AG20443 (cell line): ENCODE data around the gene ZNF580.

Experiments used
- DNase-seq: peaks from one replicate; pipeline ENCODE4 v3.0.0; 2012; ENCODE audit warnings: low spot score, mixed read lengths

ZNF580 gene, protein sequence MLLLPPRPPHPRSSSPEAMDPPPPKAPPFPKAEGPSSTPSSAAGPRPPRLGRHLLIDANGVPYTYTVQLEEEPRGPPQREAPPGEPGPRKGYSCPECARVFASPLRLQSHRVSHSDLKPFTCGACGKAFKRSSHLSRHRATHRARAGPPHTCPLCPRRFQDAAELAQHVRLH

DNA sequence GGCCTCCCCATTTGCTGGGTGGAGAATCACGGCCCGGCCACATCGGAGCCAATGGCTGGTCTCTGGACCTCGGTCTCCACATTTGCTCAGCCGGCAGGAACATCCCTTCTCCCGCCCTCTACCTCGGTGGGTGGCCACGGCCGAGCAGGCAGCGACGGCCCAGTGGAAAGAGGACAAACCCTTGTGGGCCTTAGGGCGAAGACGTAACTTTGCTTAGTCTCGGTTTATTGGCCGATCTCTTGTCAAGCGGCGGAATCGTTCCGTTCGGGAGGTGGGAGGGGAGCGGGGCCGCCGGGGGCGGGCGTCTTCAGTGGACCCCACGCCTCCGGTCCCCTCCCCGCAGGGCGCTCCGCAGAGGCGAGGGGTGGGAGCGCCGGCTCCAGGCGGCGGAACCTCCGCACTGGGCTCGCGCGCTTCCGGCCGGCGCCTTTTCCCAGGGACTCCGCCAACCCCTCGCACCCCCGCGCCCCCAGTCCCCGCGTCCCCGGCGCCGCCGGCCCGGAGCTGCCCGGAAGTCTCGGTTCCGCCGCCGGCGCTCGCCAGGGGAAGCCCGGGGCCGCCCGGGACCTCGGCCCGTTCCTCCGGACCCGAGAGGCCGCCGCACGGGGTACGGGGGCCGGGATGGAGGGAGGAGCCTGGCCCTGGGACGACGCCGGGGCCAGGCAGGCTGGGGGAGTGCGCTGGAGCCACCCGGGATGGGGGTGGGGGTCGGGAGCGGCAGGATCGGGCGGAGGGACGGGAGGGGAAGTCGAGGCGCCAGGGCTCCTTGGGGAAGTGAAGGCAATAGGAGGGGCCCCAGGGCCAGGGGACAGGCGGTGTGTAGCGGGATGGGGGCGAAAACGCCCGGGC lies at the start of gene ZNF580:
ZNF580 (plus strand) TSS at position 426 of the 849 bp plus-strand sequence. CDS start 1,507 bp downstream, outside the sequence.
- DNase-seq, result peak; percentile 82

DNA sequence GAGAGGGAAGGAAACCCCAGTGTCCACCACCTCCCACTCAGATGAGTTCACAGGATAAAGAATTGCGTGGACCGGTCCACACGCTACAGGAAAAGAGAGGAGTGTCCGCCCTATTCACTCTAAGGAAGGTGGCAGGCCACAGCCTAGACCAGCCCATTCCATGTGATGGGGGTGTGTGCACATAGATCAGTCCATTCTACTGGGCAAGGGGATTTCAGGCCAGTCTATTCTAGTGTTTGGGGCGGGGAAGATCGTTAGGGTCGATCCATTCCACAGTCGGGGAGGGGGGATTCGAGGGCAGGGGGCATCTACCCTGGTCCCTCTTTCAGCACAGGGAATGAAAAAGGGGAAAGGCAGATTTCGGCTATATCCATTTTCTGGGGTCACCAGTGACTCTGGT lies 49.2 kb upstream of the ZNF580 start:
- DNase-seq, result no peak

DNA sequence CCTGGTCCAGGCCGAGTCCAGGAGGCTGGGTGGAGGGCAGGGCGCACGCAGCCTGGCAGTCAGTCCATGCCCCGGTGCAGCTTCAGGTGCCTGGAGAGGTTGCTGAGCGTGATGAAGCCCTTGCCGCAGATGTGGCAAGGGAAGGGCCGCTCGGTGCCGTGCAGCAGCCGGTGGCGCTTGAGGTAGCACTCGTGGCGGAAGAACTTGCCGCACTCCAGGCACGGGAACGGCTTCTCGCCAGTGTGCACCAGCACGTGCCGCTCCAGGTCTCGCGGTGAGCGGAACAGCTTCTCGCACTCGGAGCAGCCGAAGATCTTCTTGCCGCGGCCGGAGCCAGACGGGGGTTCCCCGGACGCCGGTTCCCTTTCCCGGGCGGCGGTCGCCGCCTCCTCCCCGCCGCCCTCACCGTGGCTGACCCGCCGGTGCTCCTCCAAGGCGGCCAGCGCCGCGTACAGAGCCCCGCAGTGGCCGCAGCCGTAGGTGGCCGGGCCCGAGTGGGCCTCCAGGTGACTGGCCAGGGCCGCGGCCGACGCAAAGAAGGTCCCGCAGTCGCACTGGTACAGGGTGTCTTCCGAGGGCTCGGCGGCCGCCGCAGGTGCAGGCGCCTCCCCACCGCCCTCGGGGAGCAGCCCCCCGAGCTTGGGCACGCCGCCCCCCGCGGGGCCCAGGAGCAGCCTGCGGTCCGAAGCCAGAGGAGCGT lies 48.3 kb upstream of the ZNF580 start:
- no peak for DNase-seq

DNA sequence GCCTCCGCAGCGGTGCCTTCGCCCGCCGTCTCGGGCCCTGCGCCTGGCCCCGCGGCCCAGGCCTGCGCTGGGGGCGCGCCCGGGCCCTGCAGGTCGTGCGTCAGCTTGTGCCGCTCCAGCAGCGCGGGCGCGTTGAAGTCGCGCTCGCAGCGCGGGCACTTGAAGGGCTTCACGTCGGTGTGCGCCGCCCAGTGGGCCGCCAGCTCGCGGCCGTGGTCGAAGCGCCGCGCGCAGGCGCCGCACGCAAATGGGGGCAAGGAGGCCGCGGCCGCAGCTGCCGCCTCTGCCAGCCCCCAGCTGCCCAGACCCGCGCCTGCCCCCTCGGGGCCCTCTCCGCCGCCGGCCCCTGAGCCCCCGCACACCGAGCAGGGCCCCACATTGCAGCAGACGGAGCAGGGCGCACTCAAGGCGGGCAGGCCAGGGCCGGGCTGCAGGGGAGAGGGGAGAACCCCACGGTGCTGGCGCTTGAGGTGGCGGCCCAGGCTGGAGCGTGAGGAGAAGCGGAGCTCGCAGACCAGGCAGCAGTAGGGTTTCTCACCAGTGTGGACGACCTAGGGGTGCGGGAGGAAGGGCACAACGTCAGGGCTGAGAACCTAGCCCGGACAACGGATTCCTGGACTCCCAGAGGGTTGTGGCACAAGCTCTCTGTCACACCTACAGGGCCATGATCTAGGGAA lies 47.6 kb upstream of the ZNF580 start:
- DNase-seq, result no peak

DNA sequence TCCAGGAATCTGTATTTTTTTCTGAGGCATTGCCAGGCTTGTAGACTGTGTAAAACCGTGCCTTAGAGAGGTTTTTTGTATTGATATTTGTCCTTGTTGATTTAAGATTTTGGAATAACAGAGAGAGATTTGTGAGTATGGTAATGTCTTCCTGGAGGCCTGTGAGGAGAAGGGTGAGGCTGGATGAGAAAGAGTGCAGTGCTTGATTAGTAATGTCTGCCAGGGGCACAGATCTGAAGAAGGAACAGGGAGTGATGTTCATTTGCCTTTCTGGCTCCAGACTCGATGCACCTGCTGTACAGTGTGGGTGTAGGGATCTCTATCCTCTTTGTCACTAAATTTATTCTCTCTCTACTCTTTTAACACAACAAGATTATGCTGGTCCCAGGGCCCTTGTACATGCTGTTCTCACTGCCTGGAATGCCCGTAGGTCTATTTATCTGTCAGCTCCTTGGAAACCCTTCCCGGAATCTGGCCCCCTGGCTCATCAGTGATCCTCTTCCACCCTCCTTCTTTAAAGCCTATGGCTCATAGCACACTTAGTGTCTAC lies 45.7 kb upstream of the ZNF580 start:
- no peak for DNase-seq

DNA sequence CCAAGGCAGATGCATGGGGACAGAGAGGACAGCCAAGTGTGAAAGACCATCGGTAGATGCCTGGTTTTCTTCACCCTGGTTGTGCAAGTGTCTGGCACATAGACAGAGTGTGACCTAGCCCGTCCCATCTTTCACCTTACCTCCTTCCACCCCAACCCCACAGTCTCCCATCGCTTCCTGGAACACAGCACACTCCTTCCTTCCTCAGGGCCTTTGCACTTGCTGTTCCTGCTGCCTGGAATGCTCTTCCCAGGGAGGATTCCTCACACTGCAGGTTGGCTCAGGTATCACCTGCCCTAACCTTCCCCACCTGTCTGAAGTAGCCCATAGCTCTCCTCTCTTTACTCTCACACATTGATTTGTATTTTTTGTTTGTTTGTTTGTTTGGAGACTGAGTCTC lies 44.5 kb upstream of the ZNF580 start:
- DNase-seq, result no peak

DNA sequence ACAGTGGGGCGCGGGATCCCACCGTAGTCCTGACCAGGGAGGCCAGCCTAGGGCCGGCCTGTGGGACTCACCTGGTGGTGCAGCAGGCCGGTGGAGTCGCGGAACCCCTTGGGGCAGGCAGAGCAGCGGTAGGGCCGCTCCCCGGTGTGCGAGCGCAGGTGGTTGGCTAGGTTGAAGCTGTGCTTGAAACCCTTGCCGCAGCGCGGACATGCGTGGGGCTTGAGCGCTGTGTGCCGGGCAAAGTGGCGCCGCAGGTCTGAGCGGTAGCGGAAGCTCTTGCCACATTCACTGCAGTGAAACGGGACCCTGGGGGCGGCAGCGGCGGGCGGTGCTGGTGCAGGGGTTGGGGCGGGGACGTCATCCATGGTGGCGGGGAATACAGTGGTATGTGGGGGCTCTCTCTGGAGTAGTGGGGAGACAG lies 43.3 kb upstream of the ZNF580 start:
- no peak for DNase-seq

DNA sequence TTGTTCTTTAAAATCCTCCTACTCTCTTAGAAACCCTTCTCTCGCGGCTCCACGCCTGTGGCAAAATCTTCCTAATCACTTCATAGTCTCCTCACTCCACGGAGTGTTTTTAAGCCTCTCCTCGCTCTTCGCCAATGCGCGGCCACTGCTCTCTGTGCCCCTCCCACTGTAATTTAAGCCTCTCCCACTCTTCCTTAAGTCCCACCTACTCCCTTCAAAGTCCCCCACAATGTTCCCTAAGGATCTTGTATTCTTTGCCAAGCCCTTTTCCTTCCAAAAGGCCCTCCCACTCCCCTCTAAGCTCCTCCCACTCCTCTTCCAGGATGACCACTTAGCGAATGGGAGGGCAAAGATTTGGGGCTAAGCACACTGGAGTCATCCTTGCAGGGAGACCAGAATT lies 42.8 kb upstream of the ZNF580 start:
- no peak for DNase-seq

DNA sequence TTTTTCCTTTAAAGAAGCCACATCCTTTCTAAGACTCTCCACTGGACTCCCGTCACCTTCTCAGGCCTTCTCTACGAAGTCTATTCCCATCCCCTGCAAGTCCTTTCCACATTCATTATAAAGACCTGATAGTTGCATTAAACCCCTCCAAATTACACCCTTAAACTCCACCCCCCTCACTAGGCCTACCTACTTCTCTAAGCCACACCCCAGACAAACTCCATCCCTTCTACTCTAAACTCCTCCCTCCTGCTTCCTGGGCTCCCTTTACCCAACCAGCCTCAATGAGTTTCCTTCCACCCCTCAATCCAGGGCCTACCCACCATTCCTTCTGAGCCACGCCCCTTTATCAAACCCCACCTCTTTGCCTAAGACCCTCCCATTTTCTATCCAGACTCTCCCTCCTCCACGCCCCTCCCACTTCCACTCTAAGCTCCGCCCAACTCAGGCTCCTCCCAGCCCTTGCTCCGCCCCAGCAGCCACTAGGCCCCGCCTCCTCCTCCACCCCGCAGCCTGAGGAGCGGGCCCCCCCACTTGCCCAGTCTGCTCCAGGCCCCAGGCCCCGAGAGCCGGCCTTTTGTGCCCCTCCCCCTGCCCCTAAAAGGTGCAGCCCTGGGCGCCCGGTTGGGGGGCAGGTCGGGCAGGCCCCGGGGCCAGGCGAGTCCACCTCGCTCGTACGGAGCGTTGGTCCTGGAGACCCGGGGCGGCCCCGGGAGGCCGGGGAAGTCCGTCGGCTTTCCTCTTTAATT lies 41.9 kb upstream of the ZNF580 start:
- peak; percentile 90 for DNase-seq

DNA sequence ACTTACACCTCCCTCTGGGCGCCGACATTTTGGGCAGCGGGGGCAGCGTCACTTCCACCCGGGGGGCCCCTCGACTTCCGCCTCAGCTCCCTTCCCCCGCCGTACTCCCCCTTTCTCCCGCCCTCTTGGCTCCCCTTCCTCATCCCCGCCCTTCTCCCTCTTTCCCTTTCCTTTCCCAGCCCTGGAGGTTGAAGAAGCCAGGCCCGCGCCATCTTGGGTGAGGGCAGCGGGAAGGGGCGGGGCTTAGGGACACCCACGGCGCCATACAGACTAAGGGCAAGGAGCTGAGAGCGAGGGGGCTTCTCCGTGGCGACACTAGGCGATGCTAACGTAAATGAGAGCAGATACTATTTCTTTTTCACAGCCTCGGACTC lies 41.3 kb upstream of the ZNF580 start, which contains the start of gene FIZ1:
FIZ1 (minus strand) TSS at position 50 of the 374 bp plus-strand sequence. CDS start 1,652 bp downstream, outside the sequence.
- peak; percentile 92 for DNase-seq

DNA sequence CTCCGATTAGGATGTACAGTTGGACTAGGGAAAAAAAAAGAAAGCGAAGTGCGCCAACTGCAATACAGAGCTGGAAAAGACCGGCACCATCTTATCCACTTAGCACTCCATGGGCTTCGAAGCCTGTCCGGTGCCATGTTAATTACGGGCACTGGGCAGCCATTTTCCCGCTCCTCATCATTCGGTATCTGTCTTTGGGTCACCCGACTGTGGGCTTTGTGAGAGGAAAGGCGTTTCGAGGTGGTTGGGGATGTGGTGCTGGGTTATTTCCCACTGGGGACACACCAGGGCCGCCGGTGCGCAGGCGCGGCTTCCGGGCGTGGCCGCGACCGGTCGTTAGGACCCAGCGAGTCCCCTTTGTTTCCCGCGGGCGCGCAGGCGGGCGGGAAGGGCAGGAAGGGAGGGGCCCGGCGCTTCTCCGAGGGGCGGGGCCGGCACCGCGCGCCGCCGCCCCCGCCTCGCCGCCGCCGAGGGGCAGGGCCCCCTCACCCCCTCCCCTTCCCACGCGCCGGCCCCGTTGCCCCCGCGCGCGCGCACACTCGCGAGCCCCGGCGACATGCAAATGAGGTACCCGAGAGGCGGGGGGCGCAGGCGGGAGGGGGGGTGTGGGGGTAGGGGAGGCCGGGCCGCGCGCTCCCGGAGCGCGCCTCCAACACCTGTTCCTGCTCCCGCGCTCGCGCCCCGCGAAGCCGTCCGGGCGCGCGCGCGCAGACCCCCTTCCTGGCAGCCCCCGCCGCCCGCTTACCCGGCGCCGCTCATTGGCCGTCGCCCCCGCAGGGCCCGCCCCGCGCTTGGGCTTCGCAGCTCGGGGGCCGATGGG lies 40.8 kb upstream of the ZNF580 start, which contains the start of gene ZNF524:
ZNF524 (plus strand) TSS at position 447 of the 820 bp plus-strand sequence. CDS start 1,825 bp downstream, outside the sequence.
- DNase-seq, result peak; percentile 89

DNA sequence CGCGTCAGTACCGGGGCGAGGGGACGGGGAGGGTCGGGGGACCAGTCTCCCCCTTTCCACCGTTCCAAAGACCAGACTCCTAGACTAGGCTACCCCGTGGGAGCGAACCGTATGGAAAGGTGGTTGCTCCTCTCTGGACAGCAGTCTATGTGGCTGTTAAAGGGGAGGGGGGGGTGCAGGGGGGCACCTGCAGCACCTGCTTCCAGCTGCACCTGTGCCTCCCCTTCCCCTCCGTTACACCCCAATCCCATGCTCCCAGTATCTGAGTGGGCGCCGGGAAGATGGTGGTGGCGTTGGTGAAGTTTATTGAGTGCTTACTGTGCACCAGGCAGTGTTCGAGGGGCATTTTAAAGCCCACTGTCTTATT lies 40.2 kb upstream of the ZNF580 start:
- no peak for DNase-seq

DNA sequence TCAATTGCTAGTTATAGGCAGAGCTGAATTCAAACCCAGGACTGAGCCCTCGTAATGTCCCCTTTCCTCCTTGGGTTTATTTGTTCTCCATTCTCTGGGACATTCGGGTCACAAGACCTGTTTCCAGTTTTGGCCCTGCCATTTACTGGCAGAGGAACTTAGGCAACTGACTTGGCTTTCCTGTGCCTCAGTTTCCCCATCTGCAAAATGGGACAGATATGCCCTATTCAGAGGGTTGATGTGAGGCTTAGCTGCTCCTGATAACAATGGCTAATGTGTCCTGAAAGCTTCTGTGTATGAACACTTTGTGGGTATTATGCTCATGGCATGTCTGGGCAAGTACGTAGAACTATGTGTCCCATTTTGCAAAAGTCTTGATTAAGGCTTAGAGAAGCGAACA lies 39.7 kb upstream of the ZNF580 start:
- DNase-seq, result no peak

DNA sequence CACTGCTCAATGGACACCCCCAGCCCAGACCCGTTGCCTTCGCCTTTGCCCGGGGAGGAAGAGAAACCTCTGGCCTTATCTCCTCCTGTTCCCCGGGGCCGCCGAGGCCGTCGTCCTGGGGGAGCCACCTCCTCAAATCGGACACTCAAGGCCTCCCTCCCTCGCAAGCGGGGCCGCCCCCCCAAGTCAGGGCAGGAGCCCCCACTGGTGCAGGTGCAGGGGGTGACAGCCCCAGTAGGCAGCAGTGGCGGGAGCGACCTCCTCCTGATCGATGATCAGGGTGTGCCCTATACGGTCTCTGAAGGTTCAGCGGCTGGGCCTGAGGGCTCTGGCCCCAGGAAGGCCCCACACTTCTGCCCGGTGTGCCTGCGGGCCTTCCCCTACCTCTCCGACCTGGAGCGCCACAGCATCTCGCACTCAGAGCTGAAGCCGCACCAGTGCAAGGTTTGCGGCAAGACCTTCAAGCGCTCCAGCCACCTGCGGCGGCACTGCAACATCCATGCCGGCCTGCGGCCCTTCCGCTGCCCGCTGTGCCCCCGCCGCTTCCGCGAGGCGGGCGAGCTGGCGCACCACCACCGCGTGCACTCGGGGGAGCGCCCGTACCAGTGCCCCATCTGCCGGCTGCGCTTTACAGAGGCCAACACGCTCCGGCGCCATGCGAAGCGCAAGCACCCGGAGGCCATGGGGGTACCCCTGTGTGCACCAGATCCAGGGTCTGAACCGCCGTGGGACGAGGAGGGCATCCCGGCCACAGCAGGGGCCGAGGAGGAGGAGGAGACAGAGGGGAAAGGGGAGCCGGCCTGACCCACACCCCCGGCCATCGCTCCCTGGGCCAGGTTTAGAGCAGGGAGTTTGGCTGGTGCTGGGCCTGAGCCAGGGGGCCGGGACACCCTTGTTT lies 38.4 kb upstream of the ZNF580 start:
- no peak for DNase-seq

DNA sequence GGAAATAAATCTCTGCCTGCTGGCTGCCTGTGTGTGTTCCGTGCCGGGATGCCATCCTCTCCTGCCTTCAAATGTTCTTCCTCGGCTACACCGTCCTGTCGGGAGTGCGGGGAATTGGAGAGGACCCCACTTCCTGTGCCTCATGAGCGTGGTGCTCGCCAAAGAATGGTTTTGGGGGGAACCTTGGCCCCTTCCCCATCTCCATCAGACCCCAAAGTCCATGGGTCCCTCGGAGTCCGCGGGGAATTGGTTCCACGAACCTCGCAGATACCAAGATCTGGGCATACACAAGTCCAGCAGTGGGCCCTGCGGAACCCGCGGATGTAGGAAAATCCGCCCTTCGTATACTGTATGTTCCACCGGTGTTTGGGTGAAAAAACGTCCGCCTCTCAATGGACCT lies 37.7 kb upstream of the ZNF580 start:
- DNase-seq, result no peak

DNA sequence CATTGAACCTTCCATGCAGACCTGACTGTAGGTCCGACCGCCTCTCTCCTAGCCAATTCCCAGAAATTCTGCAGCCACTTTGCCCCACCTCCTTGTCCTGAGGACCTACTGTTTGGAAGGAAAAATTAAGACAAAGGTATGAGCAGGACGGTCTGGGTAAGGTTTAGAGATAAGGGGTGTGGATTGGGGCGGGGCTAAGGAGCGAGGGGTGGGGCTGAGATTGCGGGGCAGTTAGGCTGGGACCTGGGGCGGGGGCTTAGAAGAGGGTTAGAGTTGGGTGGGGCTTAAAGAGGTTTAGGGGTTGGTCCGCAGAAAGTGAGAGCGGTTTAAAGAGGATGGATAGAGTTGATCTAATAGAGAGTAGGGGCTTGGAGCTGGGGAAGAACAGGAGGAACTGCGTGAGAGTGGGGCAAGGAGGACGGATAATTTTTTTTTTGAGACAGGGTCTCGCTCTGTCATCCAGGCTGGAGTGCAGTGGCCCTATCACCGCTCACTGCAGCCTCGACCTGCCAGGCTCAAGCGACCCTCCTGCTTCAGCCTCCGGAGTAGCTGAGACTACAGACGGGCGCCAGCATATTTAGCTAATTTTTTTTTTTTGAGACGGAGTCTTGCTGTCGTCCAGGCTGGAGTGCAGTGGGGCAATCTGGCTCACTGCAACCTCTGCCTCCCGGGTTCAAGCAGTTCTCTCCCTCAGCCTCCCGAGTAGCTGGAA lies 37.1 kb upstream of the ZNF580 start:
- DNase-seq, result no peak

DNA sequence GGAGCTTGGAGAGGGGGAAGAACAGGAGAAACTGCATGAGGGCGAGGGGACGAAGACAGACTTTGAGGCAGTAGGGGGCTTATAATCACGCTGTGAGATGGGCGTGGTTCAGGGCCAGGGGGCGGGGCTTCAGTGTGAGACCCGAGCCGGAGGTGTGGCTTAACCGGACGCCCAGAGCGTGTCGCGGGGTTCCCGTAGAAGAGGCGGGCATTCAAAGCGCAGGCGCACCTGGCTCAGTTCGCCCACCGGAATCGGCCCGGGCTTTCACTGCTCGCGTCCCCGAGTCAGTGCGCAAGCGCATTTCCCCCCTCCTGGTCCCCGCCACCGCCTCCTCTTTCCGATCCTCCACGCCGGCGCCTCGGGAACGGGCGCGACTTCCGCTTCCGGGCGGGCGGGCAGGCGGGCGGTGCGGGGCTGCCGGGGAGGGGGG lies 35.6 kb upstream of the ZNF580 start:
- peak; percentile 97 for DNase-seq

DNA sequence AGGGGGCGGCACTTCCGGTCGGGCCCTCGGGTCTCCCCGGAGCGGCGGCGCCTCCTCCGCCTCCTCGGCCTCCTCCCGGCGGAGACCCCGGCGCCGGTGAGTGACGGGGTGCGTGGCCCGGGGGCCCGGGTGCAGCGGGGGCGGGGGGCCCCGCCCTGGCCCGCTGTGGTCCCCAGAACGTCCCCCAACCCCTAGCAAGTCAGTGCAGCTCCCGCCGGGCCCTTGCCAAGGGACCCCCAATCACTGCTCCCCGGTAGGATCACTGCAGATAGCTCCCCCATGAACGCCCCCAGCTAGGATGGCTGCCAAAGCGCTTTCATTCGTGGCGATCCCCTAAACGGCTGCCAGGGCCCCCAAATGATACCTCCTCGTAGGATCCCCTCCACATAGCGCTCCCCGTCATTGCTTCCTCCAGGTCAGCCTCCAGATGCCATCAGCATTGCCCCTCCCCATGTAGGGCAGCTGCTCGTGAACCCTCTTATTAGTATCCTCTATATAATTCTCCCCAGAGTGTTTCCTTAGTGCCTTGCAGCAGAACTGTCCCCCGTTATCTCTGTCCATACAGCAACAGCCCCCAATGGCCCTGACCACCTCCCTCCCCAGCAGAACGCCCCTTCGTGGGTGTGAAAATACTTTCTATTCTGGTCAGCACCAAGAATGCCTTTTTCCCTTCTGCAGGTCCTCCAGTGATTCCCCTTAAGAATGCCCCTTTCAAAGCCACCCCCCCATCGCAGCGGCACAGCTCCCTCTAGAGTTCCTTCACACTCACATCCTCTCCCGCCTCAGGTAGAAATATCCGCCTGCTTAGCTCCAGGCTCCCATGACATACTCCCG lies 34.9 kb upstream of the ZNF580 start, which contains the start of gene ZNF865:
ZNF865 (plus strand) TSS at position 11 of the 834 bp plus-strand sequence. CDS start 7,972 bp downstream, outside the sequence.
- peak; percentile 82 for DNase-seq
